ENCODE results near the gene CXCL5.

DNA sequence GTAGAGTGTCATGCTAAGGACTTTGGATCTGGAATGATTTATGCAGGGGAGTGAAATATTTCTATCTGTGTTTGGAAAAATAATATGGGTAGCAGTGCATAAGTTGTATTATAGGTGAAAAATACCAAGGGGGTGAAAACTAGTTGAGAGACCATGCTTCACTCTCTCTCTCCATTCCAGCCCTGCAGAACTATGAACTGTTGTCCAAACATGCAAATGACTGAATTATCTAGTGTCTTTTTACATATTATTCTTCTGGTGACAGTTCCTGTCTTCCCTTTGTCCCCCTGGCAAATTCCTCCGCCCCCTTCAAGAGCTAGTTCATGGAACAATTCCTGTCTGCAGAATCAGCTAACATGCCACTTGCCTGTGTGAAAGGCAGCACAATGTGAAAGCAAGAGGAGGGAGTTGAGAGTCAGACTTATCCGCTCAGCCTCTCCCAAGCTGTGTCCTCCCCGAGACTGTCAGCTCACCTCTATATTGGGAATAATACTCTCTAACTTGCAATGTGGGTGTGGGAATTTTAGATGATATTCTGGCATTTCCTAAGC lies 19.0 kb downstream of the CXCL5 start:
- TF ChIP-seq, protein P1, sequence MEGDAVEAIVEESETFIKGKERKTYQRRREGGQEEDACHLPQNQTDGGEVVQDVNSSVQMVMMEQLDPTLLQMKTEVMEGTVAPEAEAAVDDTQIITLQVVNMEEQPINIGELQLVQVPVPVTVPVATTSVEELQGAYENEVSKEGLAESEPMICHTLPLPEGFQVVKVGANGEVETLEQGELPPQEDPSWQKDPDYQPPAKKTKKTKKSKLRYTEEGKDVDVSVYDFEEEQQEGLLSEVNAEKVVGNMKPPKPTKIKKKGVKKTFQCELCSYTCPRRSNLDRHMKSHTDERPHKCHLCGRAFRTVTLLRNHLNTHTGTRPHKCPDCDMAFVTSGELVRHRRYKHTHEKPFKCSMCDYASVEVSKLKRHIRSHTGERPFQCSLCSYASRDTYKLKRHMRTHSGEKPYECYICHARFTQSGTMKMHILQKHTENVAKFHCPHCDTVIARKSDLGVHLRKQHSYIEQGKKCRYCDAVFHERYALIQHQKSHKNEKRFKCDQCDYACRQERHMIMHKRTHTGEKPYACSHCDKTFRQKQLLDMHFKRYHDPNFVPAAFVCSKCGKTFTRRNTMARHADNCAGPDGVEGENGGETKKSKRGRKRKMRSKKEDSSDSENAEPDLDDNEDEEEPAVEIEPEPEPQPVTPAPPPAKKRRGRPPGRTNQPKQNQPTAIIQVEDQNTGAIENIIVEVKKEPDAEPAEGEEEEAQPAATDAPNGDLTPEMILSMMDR (IDR thresholded peaks at IDR 0.05) = no peak
- TF ChIP-seq NRF1 (IDR thresholded peaks at IDR 0.05; ENCODE audit: low read depth, low read length) (no peak), POLR2AphosphoS5 (IDR thresholded peaks at IDR 0.05; ENCODE audit: low read depth, low read length) (no peak), SMC3 (IDR thresholded peaks at IDR 0.05; ENCODE audit: low read depth, low read length) (no peak), EZH2phosphoT487 (IDR thresholded peaks at IDR 0.05; ENCODE audit: borderline replicate concordance, low read depth) (no peak), GABPA (IDR thresholded peaks at IDR 0.05; ENCODE audit: low read depth) (no peak)
- TF ChIP-seq, protein P2, sequence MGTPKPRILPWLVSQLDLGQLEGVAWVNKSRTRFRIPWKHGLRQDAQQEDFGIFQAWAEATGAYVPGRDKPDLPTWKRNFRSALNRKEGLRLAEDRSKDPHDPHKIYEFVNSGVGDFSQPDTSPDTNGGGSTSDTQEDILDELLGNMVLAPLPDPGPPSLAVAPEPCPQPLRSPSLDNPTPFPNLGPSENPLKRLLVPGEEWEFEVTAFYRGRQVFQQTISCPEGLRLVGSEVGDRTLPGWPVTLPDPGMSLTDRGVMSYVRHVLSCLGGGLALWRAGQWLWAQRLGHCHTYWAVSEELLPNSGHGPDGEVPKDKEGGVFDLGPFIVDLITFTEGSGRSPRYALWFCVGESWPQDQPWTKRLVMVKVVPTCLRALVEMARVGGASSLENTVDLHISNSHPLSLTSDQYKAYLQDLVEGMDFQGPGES (IDR thresholded peaks at IDR 0.05; ENCODE audit: low read depth, low read length) = no peak
- TF ChIP-seq, protein P3, sequence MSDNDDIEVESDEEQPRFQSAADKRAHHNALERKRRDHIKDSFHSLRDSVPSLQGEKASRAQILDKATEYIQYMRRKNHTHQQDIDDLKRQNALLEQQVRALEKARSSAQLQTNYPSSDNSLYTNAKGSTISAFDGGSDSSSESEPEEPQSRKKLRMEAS (IDR thresholded peaks at IDR 0.05; ENCODE audit: low read depth) = no peak
- TF ChIP-seq, protein P4, sequence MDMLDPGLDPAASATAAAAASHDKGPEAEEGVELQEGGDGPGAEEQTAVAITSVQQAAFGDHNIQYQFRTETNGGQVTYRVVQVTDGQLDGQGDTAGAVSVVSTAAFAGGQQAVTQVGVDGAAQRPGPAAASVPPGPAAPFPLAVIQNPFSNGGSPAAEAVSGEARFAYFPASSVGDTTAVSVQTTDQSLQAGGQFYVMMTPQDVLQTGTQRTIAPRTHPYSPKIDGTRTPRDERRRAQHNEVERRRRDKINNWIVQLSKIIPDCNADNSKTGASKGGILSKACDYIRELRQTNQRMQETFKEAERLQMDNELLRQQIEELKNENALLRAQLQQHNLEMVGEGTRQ (IDR thresholded peaks at IDR 0.05; ENCODE audit: borderline replicate concordance, low read depth, low read length) = no peak

All from SK-N-SH (cell line).